Renal cortex interstitium (tissue), 15 donors: ENCODE measurements around the gene NPHP3. TPM values are rescaled to one million over a fixed set of nuclear protein-coding genes. Genes with fewer than 3 reads are reported as not detected.
"Not testable (repeated sequence)": the region's sequence is repeated elsewhere in the genome, so short reads cannot be mapped to it uniquely, and the experiment has no call there.

Experiments used
- DNase-seq, 11 donors: peaks; one replicate each; pipeline ENCODE4 v3.0.0-alpha.2; 2013; ENCODE audit warnings: low read depth in 9 of 11, low spot score in 4 of 11; ENCODE audit errors: extremely low read depth in 1 of 11
- long read RNA-seq, 16 experiments: transcript quantifications; one replicate each; lab custom pipeline, GENCODE V29; 2026
- polyA plus RNA-seq, 3 donors: library from polyadenylated mRNA; unstranded; fragments of 120-200 nt; gene quantifications; one replicate each; pipeline ENCODE4 v1.2.1, GENCODE V29; 2013; ENCODE audit not compliant: insufficient read length in 3 of 3

NPHP3 gene, protein sequence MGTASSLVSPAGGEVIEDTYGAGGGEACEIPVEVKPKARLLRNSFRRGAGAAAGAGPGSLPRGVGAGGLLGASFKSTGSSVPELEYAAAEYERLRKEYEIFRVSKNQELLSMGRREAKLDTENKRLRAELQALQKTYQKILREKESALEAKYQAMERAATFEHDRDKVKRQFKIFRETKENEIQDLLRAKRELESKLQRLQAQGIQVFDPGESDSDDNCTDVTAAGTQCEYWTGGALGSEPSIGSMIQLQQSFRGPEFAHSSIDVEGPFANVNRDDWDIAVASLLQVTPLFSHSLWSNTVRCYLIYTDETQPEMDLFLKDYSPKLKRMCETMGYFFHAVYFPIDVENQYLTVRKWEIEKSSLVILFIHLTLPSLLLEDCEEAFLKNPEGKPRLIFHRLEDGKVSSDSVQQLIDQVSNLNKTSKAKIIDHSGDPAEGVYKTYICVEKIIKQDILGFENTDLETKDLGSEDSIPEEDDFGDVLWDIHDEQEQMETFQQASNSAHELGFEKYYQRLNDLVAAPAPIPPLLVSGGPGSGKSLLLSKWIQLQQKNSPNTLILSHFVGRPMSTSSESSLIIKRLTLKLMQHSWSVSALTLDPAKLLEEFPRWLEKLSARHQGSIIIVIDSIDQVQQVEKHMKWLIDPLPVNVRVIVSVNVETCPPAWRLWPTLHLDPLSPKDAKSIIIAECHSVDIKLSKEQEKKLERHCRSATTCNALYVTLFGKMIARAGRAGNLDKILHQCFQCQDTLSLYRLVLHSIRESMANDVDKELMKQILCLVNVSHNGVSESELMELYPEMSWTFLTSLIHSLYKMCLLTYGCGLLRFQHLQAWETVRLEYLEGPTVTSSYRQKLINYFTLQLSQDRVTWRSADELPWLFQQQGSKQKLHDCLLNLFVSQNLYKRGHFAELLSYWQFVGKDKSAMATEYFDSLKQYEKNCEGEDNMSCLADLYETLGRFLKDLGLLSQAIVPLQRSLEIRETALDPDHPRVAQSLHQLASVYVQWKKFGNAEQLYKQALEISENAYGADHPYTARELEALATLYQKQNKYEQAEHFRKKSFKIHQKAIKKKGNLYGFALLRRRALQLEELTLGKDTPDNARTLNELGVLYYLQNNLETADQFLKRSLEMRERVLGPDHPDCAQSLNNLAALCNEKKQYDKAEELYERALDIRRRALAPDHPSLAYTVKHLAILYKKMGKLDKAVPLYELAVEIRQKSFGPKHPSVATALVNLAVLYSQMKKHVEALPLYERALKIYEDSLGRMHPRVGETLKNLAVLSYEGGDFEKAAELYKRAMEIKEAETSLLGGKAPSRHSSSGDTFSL (N-terminal part only)
- 10 to 100 TPM; 43.0 to 76.5 (median 53.7) TPM for polyA plus RNA-seq
- long read RNA-seq, donor 1 = 0 reads
- long read RNA-seq, donor 2 = 0 reads
- long read RNA-seq, donor 3 = 0 reads
- long read RNA-seq, donor 4, full-length matches to known transcripts = 1 of 8 reads
- long read RNA-seq, donor 4, partial matches to known transcripts = 7 of 8 reads
- long read RNA-seq, donor 4, other reads (novel, unspliced or antisense) = 0 of 8 reads
- long read RNA-seq, donor 5 = 0 reads
- long read RNA-seq, donor 6, full-length matches to known transcripts = 1 of 1 reads
- long read RNA-seq, donor 6, partial matches to known transcripts = 0 of 1 reads
- long read RNA-seq, donor 6, other reads (novel, unspliced or antisense) = 0 of 1 reads
- long read RNA-seq, donor 7 = 0 reads
- long read RNA-seq, donor 8, partial matches to known transcripts = 5 of 5 reads
- long read RNA-seq, donor 8, other reads (novel, unspliced or antisense) = 0 of 5 reads
- long read RNA-seq, donor 9 = 0 reads
- long read RNA-seq, donor 10 = 0 reads
- long read RNA-seq, donor 11 = 0 reads
- long read RNA-seq, donor 12 = 0 reads
- long read RNA-seq, donor 13, partial matches to known transcripts = 0 of 1 reads
- long read RNA-seq, donor 13, other reads (novel, unspliced or antisense) = 0 of 1 reads
- long read RNA-seq, donor 14 = 0 reads
- long read RNA-seq, donor 15, partial matches to known transcripts = 5 of 5 reads
- long read RNA-seq, donor 15, other reads (novel, unspliced or antisense) = 0 of 5 reads
- long read RNA-seq, donor 16, partial matches to known transcripts = 27 of 28 reads
- long read RNA-seq, donor 16, other reads (novel, unspliced or antisense) = 0 of 28 reads

DNA sequence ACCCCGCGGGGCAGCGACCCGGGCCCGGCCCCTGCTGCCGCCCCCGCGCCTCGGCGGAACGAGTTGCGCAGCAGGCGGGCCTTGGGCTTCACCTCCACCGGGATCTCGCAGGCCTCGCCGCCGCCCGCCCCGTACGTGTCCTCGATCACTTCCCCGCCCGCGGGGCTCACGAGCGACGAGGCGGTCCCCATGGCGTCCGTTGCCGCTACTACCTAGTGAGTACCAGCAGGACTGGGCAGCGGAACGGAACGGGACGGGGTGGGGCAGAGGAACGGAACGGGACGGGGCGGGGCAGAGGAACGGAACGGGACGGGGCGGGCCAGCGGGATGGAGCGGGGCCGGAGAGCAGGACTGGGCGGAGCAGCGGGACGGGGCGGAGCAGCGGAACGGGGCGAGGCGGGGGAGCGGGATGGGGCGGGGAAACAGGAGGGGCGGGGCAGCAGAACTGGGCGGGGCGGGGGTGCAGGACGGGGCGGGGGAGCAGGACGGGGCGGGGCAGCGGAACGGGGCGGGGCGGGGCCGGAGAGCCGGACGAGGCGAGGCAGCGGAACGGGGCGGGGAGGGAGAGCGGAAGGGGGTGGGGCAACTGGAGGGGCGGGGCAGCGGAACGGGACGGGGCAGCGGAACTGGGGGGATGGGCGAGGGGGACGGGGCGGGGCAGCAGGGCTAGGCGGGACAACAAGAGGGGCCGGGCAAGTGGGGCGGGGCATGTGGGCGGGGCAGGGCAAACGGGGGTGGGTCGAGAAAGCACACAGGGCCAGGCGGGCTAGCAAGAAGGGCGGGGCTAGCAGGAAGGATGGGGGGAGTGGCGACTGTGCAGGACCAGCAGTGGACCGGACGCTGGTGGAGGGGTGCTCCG, at the start of gene NPHP3:
NPHP3 (minus strand) TSS at position 245 of the 859 bp plus-strand sequence; CDS start at position 191, 54 bp downstream.
- peak; percentile 81 to 95 (median 92) for DNase-seq

DNA sequence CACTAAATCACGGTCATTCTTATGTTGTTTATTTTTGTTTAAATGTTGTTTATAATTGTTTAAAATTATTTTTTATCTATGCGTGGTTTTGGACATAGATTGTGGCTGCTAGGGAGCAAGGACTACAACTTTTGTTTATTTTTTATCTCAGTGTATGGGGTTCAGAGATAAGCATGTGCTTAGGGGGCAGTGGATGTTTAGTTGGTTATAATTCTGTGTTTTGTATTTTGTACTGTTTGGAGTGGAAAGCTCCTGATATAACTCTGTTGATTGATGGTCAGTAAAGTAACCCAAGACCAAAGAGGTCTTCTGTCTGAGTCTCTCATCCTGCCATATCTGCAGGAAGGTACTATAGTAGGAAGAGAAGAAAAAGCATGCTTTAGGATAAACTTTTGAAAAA, 36.5 kb upstream of the NPHP3 start:
- DNase-seq = no peak

DNA sequence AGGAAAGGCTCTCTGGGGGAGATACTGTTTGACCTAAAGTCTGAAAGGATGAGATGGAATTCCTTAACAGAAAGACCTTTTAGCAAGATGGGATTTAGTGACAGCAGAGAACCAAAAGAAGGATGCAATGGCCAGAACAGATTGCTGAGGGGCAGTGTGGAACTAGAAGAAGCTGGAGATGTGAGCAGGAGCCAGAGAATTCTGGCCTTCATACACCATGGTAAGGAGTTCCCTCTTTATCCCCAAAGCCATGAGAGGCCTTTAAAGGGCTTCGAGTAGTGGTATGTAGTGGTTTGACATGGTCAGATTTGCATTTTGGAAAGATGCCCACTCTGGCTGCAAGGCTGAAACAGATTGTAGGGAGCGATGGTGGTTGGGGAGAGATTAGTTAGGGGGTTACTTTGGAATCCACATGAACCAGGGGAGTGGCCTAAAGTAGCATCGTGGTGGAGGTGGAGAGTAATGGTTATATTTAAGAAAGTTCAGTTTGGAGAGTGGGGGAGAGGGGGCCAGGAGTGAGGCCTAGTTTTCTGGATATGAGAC, 34.0 kb upstream of the NPHP3 start:
- DNase-seq = no peak

DNA sequence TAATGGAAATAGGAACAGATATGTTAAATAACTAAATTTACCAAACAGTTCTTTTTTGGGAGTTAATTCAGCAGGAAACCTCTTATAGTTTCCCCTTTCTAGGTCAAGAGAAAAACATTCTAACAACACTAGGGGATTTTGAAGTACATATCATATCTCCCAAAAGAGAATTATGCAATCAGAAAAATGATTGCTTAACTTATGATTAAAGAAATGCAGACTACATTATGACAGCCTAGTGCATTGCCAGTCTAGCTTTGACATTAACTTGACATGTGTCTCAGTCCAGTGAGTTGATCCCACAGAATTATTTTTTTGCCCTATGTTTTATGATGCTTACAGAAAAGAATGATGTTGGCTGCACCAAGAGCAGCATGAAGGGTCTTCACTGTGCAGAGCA, 31.7 kb upstream of the NPHP3 start:
- no peak for DNase-seq

DNA sequence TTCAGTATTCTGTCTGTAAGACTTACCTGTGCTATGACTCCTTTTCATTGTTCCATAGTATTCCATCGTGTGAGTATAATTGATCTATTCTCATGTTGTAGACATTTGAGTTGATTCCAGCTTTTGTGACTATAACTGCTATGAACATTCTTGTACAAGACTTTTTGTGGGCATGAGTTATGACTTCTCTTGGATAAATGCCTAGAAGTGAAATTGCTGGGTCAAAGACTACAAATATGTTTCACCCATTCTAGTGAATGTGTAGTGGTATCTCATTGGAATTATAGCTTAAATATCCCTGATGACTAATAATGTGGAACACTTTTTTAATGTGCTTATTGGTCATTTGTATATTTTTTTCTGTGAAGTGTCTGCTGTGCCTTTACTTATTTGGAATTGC, 27.6 kb upstream of the NPHP3 start:
- no peak for DNase-seq

DNA sequence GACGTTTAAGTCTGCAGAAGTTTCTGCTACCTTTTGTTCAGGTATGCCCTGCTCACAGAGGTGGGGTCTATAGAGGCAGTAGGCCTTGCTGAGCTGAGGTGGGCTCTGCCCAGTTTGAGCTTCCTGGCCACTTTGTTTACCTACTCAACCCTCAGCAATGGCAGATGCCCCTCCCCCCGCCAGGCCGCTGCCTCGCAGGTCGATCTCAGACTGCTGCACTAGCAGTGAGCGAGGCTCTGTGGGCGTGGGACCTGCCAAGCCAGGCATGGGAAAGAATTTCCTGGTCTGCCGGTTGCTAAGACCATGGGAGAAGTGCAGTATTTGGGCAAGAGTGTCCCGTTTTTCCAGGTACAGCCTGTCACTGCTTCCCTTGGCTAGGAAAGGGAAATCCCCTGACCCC, 24.5 kb upstream of the NPHP3 start:
- not testable (repeated sequence) for DNase-seq

DNA sequence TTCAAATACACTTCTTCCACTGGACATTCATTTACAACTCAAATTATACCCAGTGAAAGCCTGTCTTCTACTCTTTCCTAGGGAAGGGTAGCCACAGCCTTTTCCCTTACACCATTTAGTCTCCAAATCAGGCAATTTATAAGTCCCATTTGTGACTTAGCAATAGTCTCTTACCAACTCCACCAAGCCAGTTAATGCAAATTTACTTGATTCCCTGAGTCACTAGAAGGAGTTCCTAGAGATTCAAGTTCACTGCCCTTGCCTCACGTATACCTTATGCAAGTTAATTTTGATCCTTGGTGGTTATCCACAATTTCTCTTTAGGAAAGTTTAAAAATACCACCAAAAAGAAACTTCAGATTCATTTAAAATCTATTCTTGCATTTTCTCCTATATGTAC, 16.1 kb upstream of the NPHP3 start:
- no peak for DNase-seq

DNA sequence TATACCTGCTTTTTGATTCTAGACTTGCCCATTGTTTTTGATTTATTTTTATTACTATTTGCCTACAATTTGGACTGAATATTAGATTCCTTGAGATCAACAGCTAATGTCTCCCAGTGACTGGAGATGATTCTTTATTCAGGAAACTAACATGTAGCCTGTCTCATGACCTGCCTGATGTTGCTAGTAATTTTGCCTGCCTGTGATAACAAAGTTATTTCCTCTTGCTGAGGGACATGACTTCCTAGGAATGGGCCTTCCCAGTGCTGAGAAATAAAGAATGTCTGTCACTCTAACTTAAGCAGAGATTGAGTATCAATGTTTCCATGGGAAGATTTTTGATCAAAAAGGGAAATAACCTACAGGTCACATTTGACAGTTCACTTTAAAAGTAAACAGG, 13.4 kb upstream of the NPHP3 start:
- no peak for DNase-seq

DNA sequence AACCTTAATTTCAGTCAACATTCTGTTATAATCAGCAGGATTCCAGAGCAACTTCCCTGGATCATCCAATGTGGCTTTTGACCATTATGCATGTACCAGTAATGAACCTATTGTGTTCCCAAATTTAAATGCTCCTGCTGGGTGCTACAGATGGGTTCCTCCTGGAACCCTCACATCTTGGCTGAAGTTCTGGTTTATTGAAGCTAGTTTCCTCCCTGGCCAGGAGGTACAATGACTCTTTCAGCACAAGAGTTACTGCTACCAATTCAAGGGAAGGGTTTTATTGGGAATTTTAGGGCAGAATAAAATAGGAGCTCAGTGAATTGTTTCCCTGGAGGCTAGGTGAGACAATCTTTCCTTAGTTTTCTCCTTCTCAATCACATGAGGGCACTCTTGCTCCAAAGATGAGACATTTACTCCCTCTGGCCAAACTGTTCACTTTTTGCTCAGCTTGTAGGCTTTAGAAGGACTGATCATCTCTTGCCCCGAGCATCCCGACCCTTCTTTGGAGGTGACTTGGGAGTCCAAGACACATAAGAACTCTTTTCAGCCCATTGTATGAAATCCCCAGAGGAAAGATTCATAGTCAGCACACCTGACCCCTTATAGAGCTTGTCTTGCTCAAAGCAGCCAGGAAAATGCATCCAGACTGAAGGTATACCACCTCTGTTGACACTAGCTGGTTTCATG, 8.8 kb upstream of the NPHP3 start:
- peak in 5 of 11 donors; percentile 26 to 42 (median 36) for DNase-seq

DNA sequence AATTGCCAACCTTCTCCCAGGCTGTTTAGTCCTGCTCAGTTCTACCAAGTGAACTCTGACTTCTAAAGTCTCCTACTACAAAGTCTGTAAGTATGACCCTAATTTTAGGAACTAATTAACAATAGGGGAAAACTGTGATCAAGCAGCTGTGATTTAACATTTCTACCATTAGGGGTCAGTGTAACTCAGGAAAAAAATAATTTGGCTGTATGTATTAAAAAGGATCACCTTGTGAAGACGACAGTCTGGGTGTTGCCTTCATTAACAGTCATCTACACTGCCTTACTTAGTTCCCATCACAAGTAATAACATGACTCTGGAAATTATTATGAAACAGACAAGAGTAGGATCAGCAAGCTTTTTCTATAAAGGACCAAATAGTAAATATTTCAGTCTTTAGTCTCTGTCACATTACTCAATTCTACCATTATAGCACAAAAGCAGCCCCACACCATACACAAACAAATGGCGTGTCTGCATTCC, 4.2 kb upstream of the NPHP3 start:
- DNase-seq = peak in 6 of 11 donors; percentile 22 to 44 (median 34)

DNA sequence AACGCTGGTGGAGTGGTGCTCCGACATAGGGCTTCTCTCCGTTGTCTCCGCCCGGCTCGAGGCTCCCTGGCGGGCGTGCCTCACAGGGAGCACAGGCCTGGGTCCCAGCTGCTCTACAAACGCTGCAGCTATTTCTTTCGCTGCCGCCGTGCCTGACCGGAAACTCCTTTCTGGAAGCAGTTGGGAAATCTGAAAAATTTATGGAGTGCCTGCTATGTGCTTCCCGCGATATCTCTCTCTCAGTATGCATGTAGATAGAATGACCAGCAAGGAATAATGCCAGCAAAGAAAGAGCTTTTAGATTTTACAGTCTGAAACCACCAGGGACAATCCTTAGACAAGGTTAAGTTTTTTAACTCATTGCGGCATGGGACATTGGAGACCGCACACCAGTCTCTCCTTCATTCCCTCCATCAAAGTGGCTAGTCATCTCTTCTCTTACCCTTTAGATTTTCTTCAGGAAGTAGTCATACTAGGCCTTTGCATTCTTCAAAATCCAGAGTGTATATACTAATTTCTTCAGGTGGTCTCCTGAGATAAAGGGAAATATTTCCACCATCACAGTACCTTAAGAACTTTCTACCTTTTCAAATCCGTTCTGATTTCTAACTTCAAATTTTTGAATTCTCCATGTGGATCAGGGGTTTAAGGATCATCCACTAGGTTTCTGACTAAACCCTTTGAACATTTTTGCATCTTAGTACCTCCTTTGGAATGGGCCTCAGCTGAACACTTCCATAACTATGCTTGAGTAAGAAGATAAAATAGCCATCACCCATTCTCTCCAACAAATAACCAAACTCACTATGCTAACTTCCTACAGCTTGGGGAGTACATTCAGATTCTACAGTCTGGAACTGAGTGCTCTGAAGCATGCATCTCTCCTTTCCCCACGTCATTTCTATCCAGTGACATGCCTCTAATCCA, 1.1 kb upstream of the NPHP3 start:
- peak in 1 of 11 donors; percentile 56 for DNase-seq

DNA sequence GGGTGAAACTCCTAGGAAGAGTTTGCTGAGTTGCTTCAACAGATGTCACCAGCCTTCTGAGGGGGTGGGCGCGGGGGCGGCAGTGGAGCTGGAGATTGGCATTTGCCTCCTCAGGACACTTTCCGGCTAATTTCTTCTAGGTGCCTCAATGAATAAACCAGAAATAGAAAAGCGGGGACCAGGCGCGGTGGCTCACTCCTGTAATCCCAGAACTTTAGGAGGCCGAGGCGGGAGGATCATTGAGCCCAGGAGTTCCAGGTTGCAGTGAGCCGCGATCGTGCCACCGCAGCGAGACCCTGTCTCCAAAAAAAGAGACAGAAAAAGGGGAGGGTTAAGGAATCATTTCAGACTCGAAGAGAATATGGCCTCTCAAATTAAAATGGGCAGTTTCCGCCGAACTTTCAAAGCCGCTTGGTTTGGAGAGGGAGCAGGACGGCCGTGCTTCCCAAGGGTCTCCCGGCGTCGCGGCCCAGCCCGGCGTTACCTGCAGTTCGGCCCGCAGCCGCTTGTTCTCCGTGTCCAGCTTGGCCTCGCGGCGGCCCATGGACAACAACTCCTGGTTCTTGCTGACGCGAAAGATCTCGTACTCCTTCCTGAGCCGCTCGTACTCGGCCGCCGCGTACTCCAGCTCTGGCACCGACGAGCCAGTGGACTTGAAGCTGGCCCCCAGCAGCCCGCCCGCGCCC, 587 bp downstream of the NPHP3 start:
- DNase-seq = peak in 9 of 11 donors; percentile 34 to 71 (median 45)

DNA sequence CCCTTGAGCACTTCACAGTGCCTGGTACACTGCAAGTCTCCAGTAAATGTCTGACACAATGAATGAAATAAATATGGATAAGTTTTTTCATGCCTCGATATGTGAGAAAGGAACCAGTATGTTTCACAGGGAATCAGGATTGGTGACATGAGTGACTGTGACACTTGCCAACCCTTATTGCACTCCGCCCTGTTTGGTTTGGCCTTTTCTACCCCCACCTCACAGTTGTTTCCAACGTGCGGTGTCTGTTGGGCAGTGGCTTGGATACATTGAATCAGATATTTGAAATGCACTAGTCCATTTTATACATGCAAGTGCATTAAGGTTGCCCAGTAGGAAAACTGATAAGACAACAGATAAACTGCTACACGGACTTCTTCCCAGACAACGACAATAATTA, 2.0 kb downstream of the NPHP3 start:
- DNase-seq = no peak

DNA sequence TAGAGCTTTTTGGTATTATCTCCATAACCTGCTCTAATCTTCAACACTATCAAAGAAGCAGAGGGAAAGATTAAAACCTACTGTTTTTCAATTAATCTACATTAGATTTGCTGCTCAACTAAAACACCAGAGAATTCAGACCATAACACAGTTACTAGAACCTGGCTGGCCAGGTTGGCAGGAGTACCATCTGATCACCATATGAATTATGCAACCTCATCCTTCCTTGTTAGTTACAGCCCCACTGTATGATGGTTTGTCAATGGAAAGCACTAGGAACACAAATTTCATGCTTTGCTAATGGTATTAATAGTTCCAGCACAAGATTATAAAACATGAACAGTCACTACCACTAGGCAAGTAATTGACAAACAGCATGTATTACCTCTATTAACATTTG, 5.8 kb downstream of the NPHP3 start:
- no peak for DNase-seq
